NCI-H2029 treated with DMSO at 0.1 percent for 48 hours (cell line): ENCODE measurements around the gene LASP1NB.
"Not testable (repeated sequence)": the region's sequence is repeated elsewhere in the genome, so short reads cannot be mapped to it uniquely, and the experiment has no call there.

ENCODE experiments used
- DNase-seq: peaks from one replicate; lab custom pipeline; 2025; lab: John Stamatoyannopoulos, UW

Gene LASP1NB

GRCh38 chr17:38967290-38967738 lies 41.9 kb downstream of the LASP1NB start, which contains the start of gene FBXO47:
TSS of gene FBXO47 (minus strand) at chr17:38967403. CDS start at chr17:38963025, 4,378 bp downstream.
- DNase-seq, result peak; percentile 18

GRCh38 chr17:38969281-38969680 lies 43.9 kb downstream of the LASP1NB start:
- no peak for DNase-seq

- no peak for DNase-seq
Measured at GRCh38 chr17:38970128-38970527, 44.7 kb downstream of the LASP1NB start.

- DNase-seq, result no peak
Measured at GRCh38 chr17:38970804-38971203, 45.4 kb downstream of the LASP1NB start.

GRCh38 chr17:38976187-38976551 lies 50.8 kb downstream of the LASP1NB start:
- not testable (repeated sequence) for DNase-seq

- DNase-seq, result no peak
Measured at GRCh38 chr17:38978180-38978579, 52.8 kb downstream of the LASP1NB start.
